Measurements from ENCODE around the gene IKZF3. TPM values are rescaled to one million over a fixed set of nuclear protein-coding genes. Genes with fewer than 3 reads are reported as not detected.

The IKZF3 gene
- total RNA-seq, 1 experiment from 2014 or later: 0.22 TPM

DNA sequence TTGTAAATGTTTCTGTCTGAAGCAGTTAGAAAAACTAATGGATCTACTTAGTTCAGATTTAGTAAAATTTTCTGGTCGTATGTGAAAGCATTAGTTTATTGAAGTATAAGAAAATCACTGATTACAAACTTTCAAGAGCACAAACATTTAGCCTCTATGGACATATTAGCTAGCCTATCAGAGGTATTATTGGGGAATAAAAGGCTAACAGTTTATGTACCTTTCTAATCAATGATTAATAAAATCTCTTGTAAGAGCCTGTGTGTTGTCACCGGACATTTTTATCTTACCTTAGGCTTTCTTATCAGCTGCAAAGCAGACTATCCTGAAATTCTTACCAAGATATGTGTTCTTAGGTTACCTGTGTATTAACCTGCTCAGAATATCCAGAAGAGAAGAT lies 25.1 kb upstream of the IKZF3 start:
- Histone ChIP-seq H2AK5ac (ENCODE audit: insufficient read length, low read length) (no peak overlapping the region), H2AFZ (ENCODE audit: low read length) (no peak overlapping the region), H3T11ph (ENCODE audit: low read length) (no peak overlapping the region), H2BK120ac (ENCODE audit: low read depth, low read length, poor library complexity, severe bottlenecking) (no peak overlapping the region), H2BK20ac (ENCODE audit: low read depth, low read length, poor library complexity, severe bottlenecking) (no peak overlapping the region), H4K5ac (ENCODE audit: insufficient read length, low read depth, low read length) (no peak overlapping the region), H3K4ac (ENCODE audit: low read depth, low read length) (no peak overlapping the region), H3K18ac (ENCODE audit: insufficient read length, low read depth, low read length) (no peak overlapping the region), H3K14ac (ENCODE audit: insufficient read depth, low read length) (no peak overlapping the region), H3K56ac (ENCODE audit: insufficient read length, low read depth, low read length) (no peak overlapping the region), H4K20me1 (ENCODE audit: control insufficient read depth, insufficient read depth, insufficient read length) (no peaks in the 10 kb centered on the region), H2BK12ac (ENCODE audit: insufficient read length, low read depth, low read length) (no peak overlapping the region), H4K91ac (ENCODE audit: insufficient read length, low read depth, low read length) (no peak overlapping the region), H3K4me1 (ENCODE audit: insufficient read depth, low read length) (no peaks in the 10 kb centered on the region), H3K27me3 (ENCODE audit: insufficient read depth, low read length) (no peaks in the 10 kb centered on the region), H3K27ac (ENCODE audit: insufficient read length, low read depth, low read length) (no peak overlapping the region), H2BK15ac (ENCODE audit: low read depth, low read length) (no peak overlapping the region), H2BK5ac (ENCODE audit: insufficient read length, low read length) (no peak overlapping the region), H3K4me2 (ENCODE audit: insufficient read depth, insufficient read length, low read length) (no peak overlapping the region), H3K23ac (ENCODE audit: insufficient read length, low read depth, low read length) (no peak overlapping the region), H3K79me2 (ENCODE audit: insufficient read depth, low read length) (no peaks in the 10 kb centered on the region), H3K23me2 (ENCODE audit: insufficient read length, low read depth, low read length, poor library complexity, severe bottlenecking) (no peaks in the 10 kb centered on the region), H4K8ac (replicated peaks; ENCODE audit: insufficient read length, low read depth, low read length) (no peak overlapping the region), H3K79me1 (ENCODE audit: insufficient read depth, low read depth, low read length, poor library complexity, severe bottlenecking) (no peaks in the 10 kb centered on the region), H3K9ac (ENCODE audit: extremely low read depth, insufficient read length, low read length) (no peak overlapping the region), H3K9me3 (ENCODE audit: control insufficient read depth, low read depth, low read length) (no peaks in the 10 kb centered on the region)
- TF ChIP-seq, protein P1, sequence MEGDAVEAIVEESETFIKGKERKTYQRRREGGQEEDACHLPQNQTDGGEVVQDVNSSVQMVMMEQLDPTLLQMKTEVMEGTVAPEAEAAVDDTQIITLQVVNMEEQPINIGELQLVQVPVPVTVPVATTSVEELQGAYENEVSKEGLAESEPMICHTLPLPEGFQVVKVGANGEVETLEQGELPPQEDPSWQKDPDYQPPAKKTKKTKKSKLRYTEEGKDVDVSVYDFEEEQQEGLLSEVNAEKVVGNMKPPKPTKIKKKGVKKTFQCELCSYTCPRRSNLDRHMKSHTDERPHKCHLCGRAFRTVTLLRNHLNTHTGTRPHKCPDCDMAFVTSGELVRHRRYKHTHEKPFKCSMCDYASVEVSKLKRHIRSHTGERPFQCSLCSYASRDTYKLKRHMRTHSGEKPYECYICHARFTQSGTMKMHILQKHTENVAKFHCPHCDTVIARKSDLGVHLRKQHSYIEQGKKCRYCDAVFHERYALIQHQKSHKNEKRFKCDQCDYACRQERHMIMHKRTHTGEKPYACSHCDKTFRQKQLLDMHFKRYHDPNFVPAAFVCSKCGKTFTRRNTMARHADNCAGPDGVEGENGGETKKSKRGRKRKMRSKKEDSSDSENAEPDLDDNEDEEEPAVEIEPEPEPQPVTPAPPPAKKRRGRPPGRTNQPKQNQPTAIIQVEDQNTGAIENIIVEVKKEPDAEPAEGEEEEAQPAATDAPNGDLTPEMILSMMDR (conservative IDR thresholded peaks at IDR 0.05): no peak
- Mint-ChIP-seq H3K4me1 (peaks cover 0 to 4% of the 10 kb centered on the region in 2 experiments; a peak in 2 of 4 replicates), H3K9me3 (no peaks in the 10 kb centered on the region), H3K27ac (no peak overlapping the region), H3K36me3 (ENCODE audit: insufficient read depth in 1 of 3, low read depth in 3 of 3) (no peaks in the 10 kb centered on the region), H3K4me3 (no peak overlapping the region), H3K27me3 (ENCODE audit: low read depth) (peaks cover 30% of the 10 kb centered on the region)
- DNase-seq: no peak
- WGBS (ENCODE audit: extremely low coverage, insufficient read length, low lambda C conversion rate): no CpG with 5 or more reads among the region's 2 CpGs

Measured in H9 (cell line).